ENCODE data around the gene GP5.

The GP5 gene

GRCh38 chr3:194375473-194376240, 23.4 kb downstream of the GP5 start:
- no peak for DNase-seq

- no peak for DNase-seq
Observed at GRCh38 chr3:194374935-194375334, 24.1 kb downstream of the GP5 start.

- DNase-seq, result no peak
Observed at GRCh38 chr3:194373899-194374298, 25.2 kb downstream of the GP5 start.

- DNase-seq, result no peak
Observed at GRCh38 chr3:194373028-194373427, 26.0 kb downstream of the GP5 start.

- DNase-seq, result no peak
Observed at GRCh38 chr3:194370753-194371152, 28.3 kb downstream of the GP5 start.

GRCh38 chr3:194369522-194370279, 29.4 kb downstream of the GP5 start, which contains the start of gene LRRC15:
LRRC15 (minus strand) TSS chr3:194369743; CDS start chr3:194361043, 8,700 bp downstream.
- DNase-seq, result no peak

GRCh38 chr3:194368918-194369317, 30.1 kb downstream of the GP5 start:
- no peak for DNase-seq

- DNase-seq, result no peak
Observed at GRCh38 chr3:194367992-194368841, 30.8 kb downstream of the GP5 start.

- no peak for DNase-seq
Observed at GRCh38 chr3:194365978-194366490, 33.0 kb downstream of the GP5 start.

GRCh38 chr3:194365526-194365925, 33.5 kb downstream of the GP5 start:
- no peak for DNase-seq

- DNase-seq, result no peak
Observed at GRCh38 chr3:194364652-194365434, 34.2 kb downstream of the GP5 start.

GRCh38 chr3:194364314-194364651, 34.8 kb downstream of the GP5 start:
- no peak for DNase-seq

GRCh38 chr3:194360568-194360967, 38.5 kb downstream of the GP5 start:
- no peak for DNase-seq

- DNase-seq, result no peak
Observed at GRCh38 chr3:194357681-194358080, 41.4 kb downstream of the GP5 start.

GRCh38 chr3:194355379-194355778, 43.7 kb downstream of the GP5 start:
- no peak for DNase-seq

- DNase-seq, result no peak
Observed at GRCh38 chr3:194354315-194354714, 44.8 kb downstream of the GP5 start.

GRCh38 chr3:194352667-194353246, 46.3 kb downstream of the GP5 start:
- no peak for DNase-seq

GRCh38 chr3:194351952-194352536, 47.0 kb downstream of the GP5 start:
- peak in 1 of 2 experiments; percentile 7 for DNase-seq

GRCh38 chr3:194351080-194351672, 47.9 kb downstream of the GP5 start, which contains the start of gene CPN2:
CPN2 (minus strand) TSS chr3:194351328; CDS start chr3:194342702, 8,626 bp downstream.
- no peak for DNase-seq

- no peak for DNase-seq
Observed at GRCh38 chr3:194350726-194351071, 48.4 kb downstream of the GP5 start.

GRCh38 chr3:194348354-194348753, 50.7 kb downstream of the GP5 start:
- no peak for DNase-seq
